AG04450 (cell line): ENCODE results near the gene UMODL1. TPM values are rescaled to one million over a fixed set of nuclear protein-coding genes. Genes with fewer than 3 reads are reported as not detected.

ENCODE experiments used
- CTCF ChIA-PET: fragments of 300-600, 350-600 bp; formaldehyde crosslinking; extraction: SDS; loops from one replicate; lab custom pipeline; 2022; ENCODE audit warnings: antibody characterized with exemption, inconsistent platforms; lab: Charles Lee
- POLR2A ChIA-PET: fragments of 350-600 bp; formaldehyde crosslinking; extraction: SDS; loops from one replicate; lab custom pipeline; 2021; ENCODE audit warnings: antibody characterized with exemption, inconsistent platforms; lab: Yijun Ruan, JAX
- DNase-seq: peaks from one replicate; pipeline ENCODE4 v3.0.0-alpha.2; 2011; ENCODE audit warnings: low read depth, low spot score
- H3K27ac ChIP-seq: one replicate; pipeline ENCODE4 v1.5.1; 2012; ENCODE audit warnings: low read depth, low read length, control low read depth
- H3K27me3 ChIP-seq: one replicate; pipeline ENCODE4 v1.6.0; 2012; ENCODE audit warnings: low read length; ENCODE audit not compliant: control insufficient read depth, insufficient read depth
- H3K4me3 ChIP-seq: 2 replicates; pipeline ENCODE4 v1.5.1; 2011; ENCODE audit warnings: mild to moderate bottlenecking, low read depth, low read length, control low read depth
- H3K9me3 ChIP-seq: 2 replicates; pipeline ENCODE4 v1.5.1; 2012; ENCODE audit warnings: low read length; ENCODE audit not compliant: control insufficient read depth, insufficient read depth
- polyA plus RNA-seq: library from polyadenylated mRNA; depleted of rRNA; stranded (reverse); fragments of >200 nt; gene quantifications from 2 replicates; pipeline ENCODE4 v1.2.3, GENCODE V29; 2011
- TF ChIP-seq, protein P1 (sequence below): IDR thresholded peaks from 2 replicates; pipeline ENCODE4 v1.5.1; 2011; ENCODE audit warnings: low read depth, low read length, control low read depth, inconsistent platforms

UMODL1 gene
- polyA plus RNA-seq, 1 experiment: 0.09 TPM

- no peak for DNase-seq
- Histone ChIP-seq H3K4me3 (no peak overlapping the region), H3K9me3 (no peaks in the 10 kb centered on the region; the same call in 1 of the 2 replicates), H3K27me3 (peaks cover 8% of the 10 kb centered on the region), H3K27ac (no peak overlapping the region)
- TF ChIP-seq, protein P1, sequence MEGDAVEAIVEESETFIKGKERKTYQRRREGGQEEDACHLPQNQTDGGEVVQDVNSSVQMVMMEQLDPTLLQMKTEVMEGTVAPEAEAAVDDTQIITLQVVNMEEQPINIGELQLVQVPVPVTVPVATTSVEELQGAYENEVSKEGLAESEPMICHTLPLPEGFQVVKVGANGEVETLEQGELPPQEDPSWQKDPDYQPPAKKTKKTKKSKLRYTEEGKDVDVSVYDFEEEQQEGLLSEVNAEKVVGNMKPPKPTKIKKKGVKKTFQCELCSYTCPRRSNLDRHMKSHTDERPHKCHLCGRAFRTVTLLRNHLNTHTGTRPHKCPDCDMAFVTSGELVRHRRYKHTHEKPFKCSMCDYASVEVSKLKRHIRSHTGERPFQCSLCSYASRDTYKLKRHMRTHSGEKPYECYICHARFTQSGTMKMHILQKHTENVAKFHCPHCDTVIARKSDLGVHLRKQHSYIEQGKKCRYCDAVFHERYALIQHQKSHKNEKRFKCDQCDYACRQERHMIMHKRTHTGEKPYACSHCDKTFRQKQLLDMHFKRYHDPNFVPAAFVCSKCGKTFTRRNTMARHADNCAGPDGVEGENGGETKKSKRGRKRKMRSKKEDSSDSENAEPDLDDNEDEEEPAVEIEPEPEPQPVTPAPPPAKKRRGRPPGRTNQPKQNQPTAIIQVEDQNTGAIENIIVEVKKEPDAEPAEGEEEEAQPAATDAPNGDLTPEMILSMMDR: no peak
- POLR2A ChIA-PET: no interaction called here
- CTCF ChIA-PET: no interaction called here
Measured at GRCh38 chr21:42162831-42163510, 91.9 kb downstream of the UMODL1 start.

DNA sequence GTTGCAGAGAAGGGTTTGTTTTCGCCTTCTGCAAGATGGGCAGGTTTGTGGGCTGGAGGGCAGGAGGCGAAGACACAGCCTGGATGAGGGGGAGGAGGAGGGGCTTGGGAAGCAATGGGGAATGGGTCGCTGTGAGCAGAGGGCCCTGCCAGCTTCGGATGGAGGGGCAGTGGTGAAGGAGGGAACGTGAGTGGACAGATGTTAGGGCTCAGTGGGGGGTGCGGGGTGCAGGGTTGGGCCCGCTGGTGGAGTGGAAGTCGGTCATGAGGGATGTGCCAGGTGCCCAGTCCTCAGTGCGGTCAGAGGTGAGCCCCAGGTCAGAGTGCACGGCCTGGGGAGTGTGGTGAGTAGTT, 92.4 kb downstream of the UMODL1 start:
- CTCF ChIA-PET: interaction anchor here (1.1 kb wide), 1 partner anchor 18 kb away, joined by 3 read pairs; no protein-coding TSS in a partner anchor
- no peak overlapping the region for H3K27ac ChIP-seq
- H3K4me3 ChIP-seq: no peak overlapping the region
- H3K27me3 ChIP-seq: peaks cover 7% of the 10 kb centered on the region
- POLR2A ChIA-PET: no interaction called here
- H3K9me3 ChIP-seq: no peaks in the 10 kb centered on the region; the same call in 1 of the 2 replicates
- TF ChIP-seq, protein P1: no peak
- no peak for DNase-seq

DNA sequence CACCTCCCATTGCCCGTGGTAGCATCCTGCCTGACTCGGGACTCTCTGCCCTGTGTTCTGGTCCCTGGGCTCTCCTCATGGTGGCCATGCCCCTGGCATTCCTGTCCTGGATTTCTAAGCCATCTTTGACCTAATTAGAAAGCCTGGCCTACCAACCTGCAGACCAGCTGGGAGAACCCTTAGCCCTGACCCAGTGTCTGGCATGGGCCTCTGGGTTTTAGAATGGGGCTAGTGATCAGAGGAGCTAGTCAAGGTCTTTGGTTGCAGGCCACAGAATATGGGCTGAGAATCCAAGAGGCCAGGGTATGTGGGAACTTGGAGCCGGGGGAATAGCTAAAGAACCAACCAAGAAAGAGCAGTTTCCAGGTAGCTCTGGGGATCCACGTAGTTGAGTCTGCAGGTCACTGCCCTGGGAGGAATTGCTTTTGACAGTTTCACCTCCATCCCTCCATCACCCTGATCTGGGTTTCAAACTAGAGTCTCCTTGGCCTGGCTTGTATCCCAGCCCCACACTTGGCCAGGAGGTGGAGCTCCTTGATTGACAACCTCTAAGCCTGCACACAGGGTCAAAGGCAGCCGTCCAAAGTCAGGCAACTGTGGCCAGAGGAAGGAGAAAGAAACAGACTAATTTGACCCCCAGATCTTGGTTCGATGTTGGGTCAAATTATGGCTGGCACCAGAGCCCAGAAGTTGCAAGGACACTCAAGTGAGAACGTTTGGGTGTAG, 93.1 kb downstream of the UMODL1 start:
- H3K27ac ChIP-seq: no peak overlapping the region
- H3K4me3 ChIP-seq: no peak overlapping the region
- DNase-seq: no peak
- no peaks in the 10 kb centered on the region; the same call in 1 of the 2 replicates for H3K9me3 ChIP-seq
- CTCF ChIA-PET: interaction anchor here (0.7 to 1.1 kb wide), 2 partner anchors 19 to 94 kb away, joined by 3 read pairs; no protein-coding TSS in a partner anchor
- POLR2A ChIA-PET: no interaction called here
- TF ChIP-seq, protein P1: peak; percentile 24; the same call in 1 of the 2 replicates
- peaks cover 7% of the 10 kb centered on the region for H3K27me3 ChIP-seq

DNA sequence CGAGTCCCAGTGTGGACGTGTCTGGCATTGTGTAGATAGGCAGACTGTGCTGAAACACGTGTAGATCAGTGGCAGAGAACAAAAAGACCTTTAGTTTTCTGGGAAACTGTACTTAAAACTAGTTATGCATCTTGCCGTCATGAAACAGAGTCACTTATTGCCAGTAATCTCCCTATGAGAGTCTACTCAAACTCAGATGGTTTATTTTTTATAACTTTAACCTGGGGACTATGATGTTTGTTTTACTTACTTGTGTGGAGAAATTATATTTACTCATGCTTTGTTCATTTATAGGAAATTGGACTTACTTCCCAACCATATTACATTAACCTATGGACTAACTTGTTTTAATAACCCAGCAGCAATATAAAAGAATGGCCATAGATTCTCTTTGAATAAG, 93.7 kb downstream of the UMODL1 start:
- H3K4me3 ChIP-seq: no peak overlapping the region
- no peaks in the 10 kb centered on the region; the same call in 1 of the 2 replicates for H3K9me3 ChIP-seq
- no peak overlapping the region for H3K27ac ChIP-seq
- ChIA-PET CTCF (interaction anchor here (0.6 to 0.7 kb wide), 2 partner anchors 9 to 94 kb away, joined by 3 read pairs; no protein-coding TSS in a partner anchor), POLR2A (no interaction called here)
- DNase-seq: no peak
- TF ChIP-seq, protein P1: no peak
- peaks cover 2% of the 10 kb centered on the region for H3K27me3 ChIP-seq

DNA sequence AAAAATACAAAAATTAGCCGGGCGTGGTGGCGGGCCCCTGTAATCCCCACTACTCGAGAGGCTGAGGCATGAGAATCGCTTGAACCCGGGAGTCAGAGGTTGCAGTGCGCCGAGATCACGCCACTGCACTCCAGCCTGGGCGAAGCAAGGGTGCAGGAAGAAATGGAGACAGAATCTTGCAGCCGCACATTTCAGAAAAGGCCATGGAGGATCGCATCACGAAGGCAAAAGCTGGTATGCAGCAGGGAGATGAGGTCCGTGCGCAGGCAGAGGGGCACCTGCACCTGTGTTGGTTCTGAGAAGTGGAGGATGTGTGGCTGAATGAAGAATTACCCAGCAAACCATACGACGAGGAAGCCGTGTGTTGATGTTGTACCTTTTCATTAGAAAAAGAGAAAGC, 94.8 kb downstream of the UMODL1 start:
- DNase-seq: no peak
- no peaks in the 10 kb centered on the region; the same call in 1 of the 2 replicates for H3K9me3 ChIP-seq
- CTCF ChIA-PET: no interaction called here
- POLR2A ChIA-PET: no interaction called here
- no peak overlapping the region for H3K4me3 ChIP-seq
- TF ChIP-seq, protein P1: no peak
- H3K27ac ChIP-seq: no peak overlapping the region
- peaks cover 2% of the 10 kb centered on the region for H3K27me3 ChIP-seq
